CD8-positive, alpha-beta memory T cell (primary cell): ENCODE results near the gene CCDC171. TPM values are rescaled to one million over a fixed set of nuclear protein-coding genes. Genes with fewer than 3 reads are reported as not detected.

ENCODE experiments used
- CTCF ChIA-PET: fragments of 350-600 bp; sonication (Branson Sonifier 250); formaldehyde crosslinking; loops from one replicate; lab custom pipeline; 2021; ENCODE audit warnings: antibody characterized with exemption; lab: Charles Lee
- POLR2A ChIA-PET: fragments of 350-600 bp; sonication (Branson Sonifier 250); formaldehyde crosslinking; loops from one replicate; lab custom pipeline; 2021; ENCODE audit warnings: antibody characterized with exemption; lab: Charles Lee
- DNase-seq, 5 donors: peaks; one replicate each; pipeline versions ENCODE4 v3.0.0 to v3.0.0-alpha.2; 2020 to 2022; ENCODE audit warnings: mixed read lengths in 1 of 5
- H3K27ac ChIP-seq: one replicate; pipeline ENCODE4 v1.7.0; 2013; ENCODE audit warnings: low read depth, mild to moderate bottlenecking, low read length, moderate library complexity
- H3K27me3 ChIP-seq: 2 replicates; pipeline ENCODE4 v1.7.0; 2013; ENCODE audit warnings: low read length, mild to moderate bottlenecking; ENCODE audit not compliant: insufficient read depth, poor library complexity, severe bottlenecking
- H3K36me3 ChIP-seq: 2 replicates; pipeline ENCODE4 v1.7.0; 2013; ENCODE audit warnings: mild to moderate bottlenecking, low read length, moderate library complexity; ENCODE audit not compliant: insufficient read depth
- H3K4me1 ChIP-seq: 2 replicates; pipeline ENCODE4 v1.7.0; 2013; ENCODE audit warnings: mild to moderate bottlenecking, low read length, moderate library complexity; ENCODE audit not compliant: insufficient read depth
- H3K4me3 ChIP-seq: 2 replicates; pipeline ENCODE4 v1.7.0; 2013; ENCODE audit warnings: mild to moderate bottlenecking, low read length
- H3K9me3 ChIP-seq: 2 replicates; pipeline ENCODE4 v1.7.0; 2013; ENCODE audit warnings: mild to moderate bottlenecking, low read length
- H3K27ac Mint-ChIP-seq, 8 donors: one replicate each; pipeline ENCODE4 v1.8.0; 2020 to 2021; ENCODE audit warnings: mixed read lengths in 8 of 8, mild to moderate bottlenecking in 6 of 8, inconsistent platforms in 3 of 8, moderate library complexity in 3 of 8
- H3K27me3 Mint-ChIP-seq, 2 donors: one replicate each; pipeline ENCODE4 v1.8.0; 2020 to 2021; ENCODE audit warnings: mixed read lengths in 2 of 2, mild to moderate bottlenecking in 1 of 2, moderate library complexity in 1 of 2
- H3K36me3 Mint-ChIP-seq, 3 donors: one replicate each; pipeline ENCODE4 v1.8.0; 2020 to 2021; ENCODE audit warnings: mixed read lengths in 3 of 3, inconsistent platforms in 1 of 3, mild to moderate bottlenecking in 1 of 3
- H3K4me1 Mint-ChIP-seq, 3 donors: one replicate each; pipeline ENCODE4 v1.8.0; 2020 to 2021; ENCODE audit warnings: mixed read lengths in 3 of 3, inconsistent platforms in 1 of 3, mild to moderate bottlenecking in 1 of 3
- H3K4me3 Mint-ChIP-seq, 7 donors: one replicate each; pipeline ENCODE4 v1.8.0; 2020 to 2021; ENCODE audit warnings: mixed read lengths in 7 of 7, mild to moderate bottlenecking in 6 of 7, moderate library complexity in 4 of 7, inconsistent platforms in 2 of 7
- H3K9me3 Mint-ChIP-seq, 5 donors: one replicate each; pipeline ENCODE4 v1.8.0; 2020 to 2022; ENCODE audit warnings: mixed read lengths in 5 of 5, mild to moderate bottlenecking in 3 of 5, moderate library complexity in 2 of 5, inconsistent platforms in 1 of 5
- polyA plus RNA-seq: library from polyadenylated mRNA; unstranded; fragments of 300-500 nt; fragmentation: Illumina TruSeq; gene quantifications from one replicate; pipeline ENCODE4 v1.2.3, GENCODE V29; 2021
- total RNA-seq, 2 experiments: library from RNA; stranded (reverse); gene quantifications; one replicate each; pipeline ENCODE4 v1.2.3, GENCODE V29; 2021

The CCDC171 gene
- total and polyA plus RNA-seq, 3 experiments from 2014 or later = 0.62 to 2.3 (median 1.8) TPM

DNA sequence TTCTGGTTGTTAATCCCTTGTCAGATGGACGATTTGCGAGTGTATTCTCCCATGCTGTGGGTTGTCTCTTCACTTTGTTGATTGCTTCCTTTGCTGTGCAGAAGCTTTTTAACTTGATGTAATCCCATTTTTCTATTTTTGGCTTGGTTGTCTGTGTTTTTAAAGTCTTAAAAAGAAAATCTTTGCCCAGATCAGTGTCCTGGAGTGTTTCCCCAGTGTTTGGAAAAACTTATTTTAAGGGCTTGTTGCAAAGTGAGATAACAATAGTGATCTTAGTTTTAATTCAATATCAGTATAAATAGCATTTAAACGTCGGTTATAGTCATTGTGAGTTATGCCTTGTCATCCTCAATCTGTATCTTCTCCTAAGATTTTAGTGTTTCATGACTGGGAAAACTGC lies 329.5 kb downstream of the CCDC171 start:
- Mint-ChIP-seq H3K4me1 (no peaks in the 10 kb centered on the region), H3K27me3 (no peaks in the 10 kb centered on the region), H3K4me3 (no peak overlapping the region), H3K9me3 (peaks cover 0 to 8% (median 0%) of the 10 kb centered on the region in 5 donors), H3K27ac (no peak overlapping the region), H3K36me3 (peaks cover 0 to 11% (median 0%) of the 10 kb centered on the region in 3 donors)
- CTCF ChIA-PET = no interaction called here
- no peak for DNase-seq
- POLR2A ChIA-PET = no interaction called here
- Histone ChIP-seq H3K9me3 (no peaks in the 10 kb centered on the region), H3K27ac (no peak overlapping the region), H3K36me3 (no peaks in the 10 kb centered on the region), H3K27me3 (no peaks in the 10 kb centered on the region), H3K4me1 (no peaks in the 10 kb centered on the region), H3K4me3 (no peak overlapping the region)

DNA sequence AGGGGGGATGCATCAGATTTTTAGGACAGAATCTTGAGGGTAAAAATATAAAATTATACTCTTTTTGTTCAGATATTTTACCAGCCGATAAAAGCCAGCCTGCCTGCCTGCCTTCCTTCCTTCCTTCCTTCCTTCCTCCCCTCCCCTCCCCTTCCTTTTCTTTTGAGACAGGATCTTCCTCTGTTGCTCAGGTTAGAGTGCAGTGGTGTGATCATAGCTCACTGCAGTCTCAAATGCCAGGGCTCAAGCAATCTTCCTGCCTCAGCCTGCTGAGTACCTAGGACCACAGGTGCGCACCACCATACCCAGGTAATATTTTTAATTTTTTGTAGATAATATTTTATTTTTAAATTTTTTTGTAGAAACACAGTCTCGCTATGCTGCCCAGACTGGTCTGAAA lies 330.0 kb downstream of the CCDC171 start:
- Mint-ChIP-seq H3K27ac (no peak overlapping the region), H3K9me3 (peaks cover 0 to 9% (median 2%) of the 10 kb centered on the region in 5 donors), H3K4me3 (no peak overlapping the region)

GRCh38 chr9:15885464-15885863 lies 332.6 kb downstream of the CCDC171 start:
- Histone ChIP-seq H3K4me3 (no peak overlapping the region), H3K9me3 (no peaks in the 10 kb centered on the region), H3K27ac (no peak overlapping the region), H3K27me3 (no peaks in the 10 kb centered on the region), H3K36me3 (no peaks in the 10 kb centered on the region), H3K4me1 (no peaks in the 10 kb centered on the region)
- POLR2A ChIA-PET = no interaction called here
- Mint-ChIP-seq H3K27me3 (no peaks in the 10 kb centered on the region), H3K4me1 (no peaks in the 10 kb centered on the region), H3K9me3 (peaks cover 0 to 14% (median 2%) of the 10 kb centered on the region in 5 donors), H3K36me3 (peaks cover 0 to 18% (median 0%) of the 10 kb centered on the region in 3 donors), H3K4me3 (no peak overlapping the region), H3K27ac (no peak overlapping the region)
- no peak for DNase-seq
- CTCF ChIA-PET = no interaction called here

More for the DNA sequence above, 330.0 kb downstream of the CCDC171 start:
- Mint-ChIP-seq H3K4me1 (no peaks in the 10 kb centered on the region), H3K36me3 (peaks cover 0 to 11% (median 0%) of the 10 kb centered on the region in 3 donors), H3K27me3 (no peaks in the 10 kb centered on the region)
- no peaks in the 10 kb centered on the region for H3K27me3 ChIP-seq
- H3K27ac ChIP-seq = no peak overlapping the region
- ChIA-PET CTCF (no interaction called here), POLR2A (no interaction called here)
- no peaks in the 10 kb centered on the region for H3K4me1 ChIP-seq
- no peaks in the 10 kb centered on the region for H3K36me3 ChIP-seq
- no peak overlapping the region for H3K4me3 ChIP-seq
- DNase-seq = no peak
- H3K9me3 ChIP-seq = no peaks in the 10 kb centered on the region

GRCh38 chr9:15889555-15889954 lies 336.7 kb downstream of the CCDC171 start:
- CTCF ChIA-PET = no interaction called here
- H3K4me1 Mint-ChIP-seq = no peaks in the 10 kb centered on the region
- no peaks in the 10 kb centered on the region for H3K27me3 Mint-ChIP-seq

DNA sequence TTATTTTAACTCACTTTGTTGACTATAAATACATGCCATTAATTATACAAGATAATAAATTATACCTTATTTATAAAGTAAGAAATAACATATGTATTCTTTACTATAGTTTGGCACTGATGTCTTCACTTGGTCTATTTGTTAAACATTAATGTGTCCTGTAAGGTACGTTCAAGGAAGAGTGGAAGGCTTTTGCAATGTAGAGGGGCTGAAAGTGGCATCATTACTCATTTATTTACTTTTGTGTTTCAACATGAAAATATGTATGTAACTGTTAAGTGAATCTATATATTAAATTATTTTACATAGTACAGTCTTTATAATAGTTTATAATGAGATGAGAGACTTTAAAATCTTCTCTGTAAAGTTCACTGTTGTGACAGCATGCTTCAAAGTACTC lies 348.7 kb downstream of the CCDC171 start:
- no peak overlapping the region for H3K4me3 Mint-ChIP-seq
- Histone ChIP-seq H3K27ac (no peak overlapping the region), H3K4me3 (no peak overlapping the region), H3K27me3 (no peaks in the 10 kb centered on the region), H3K4me1 (no peaks in the 10 kb centered on the region), H3K36me3 (no peaks in the 10 kb centered on the region), H3K9me3 (no peaks in the 10 kb centered on the region)
- DNase-seq = no peak
- no peaks in the 10 kb centered on the region for H3K36me3 Mint-ChIP-seq
- no peaks in the 10 kb centered on the region for H3K4me1 Mint-ChIP-seq
- POLR2A ChIA-PET = no interaction called here
- peaks cover 0 to 3% of the 10 kb centered on the region in 2 donors for H3K27me3 Mint-ChIP-seq
- CTCF ChIA-PET = no interaction called here
- peaks cover 18 to 45% (median 32%) of the 10 kb centered on the region in 5 donors for H3K9me3 Mint-ChIP-seq
- H3K27ac Mint-ChIP-seq = no peak overlapping the region

More at GRCh38 chr9:15889555-15889954, 336.7 kb downstream of the CCDC171 start:
- no peak overlapping the region for H3K4me3 ChIP-seq
- Mint-ChIP-seq H3K4me3 (no peak overlapping the region), H3K27ac (no peak overlapping the region), H3K36me3 (peaks cover 0 to 14% (median 0%) of the 10 kb centered on the region in 3 donors), H3K9me3 (peaks cover 3 to 31% (median 9%) of the 10 kb centered on the region in 5 donors)
- no peak for DNase-seq
- H3K27me3 ChIP-seq = no peaks in the 10 kb centered on the region
- no peak overlapping the region for H3K27ac ChIP-seq
- no peaks in the 10 kb centered on the region for H3K36me3 ChIP-seq
- H3K4me1 ChIP-seq = no peaks in the 10 kb centered on the region
- POLR2A ChIA-PET = no interaction called here
- no peaks in the 10 kb centered on the region for H3K9me3 ChIP-seq

GRCh38 chr9:15909297-15909696 lies 356.5 kb downstream of the CCDC171 start:
- no peak for DNase-seq
- Histone ChIP-seq H3K27me3 (no peaks in the 10 kb centered on the region), H3K4me1 (no peaks in the 10 kb centered on the region), H3K27ac (no peak overlapping the region), H3K36me3 (no peaks in the 10 kb centered on the region), H3K4me3 (no peak overlapping the region), H3K9me3 (no peaks in the 10 kb centered on the region)
- CTCF ChIA-PET = no interaction called here
- H3K36me3 Mint-ChIP-seq = no peaks in the 10 kb centered on the region
- no peak overlapping the region for H3K27ac Mint-ChIP-seq
- no peak overlapping the region for H3K4me3 Mint-ChIP-seq
- peaks cover 29 to 62% (median 47%) of the 10 kb centered on the region in 5 donors for H3K9me3 Mint-ChIP-seq
- H3K27me3 Mint-ChIP-seq = peaks cover 0 to 2% of the 10 kb centered on the region in 2 donors
- H3K4me1 Mint-ChIP-seq = no peaks in the 10 kb centered on the region
- POLR2A ChIA-PET = no interaction called here

DNA sequence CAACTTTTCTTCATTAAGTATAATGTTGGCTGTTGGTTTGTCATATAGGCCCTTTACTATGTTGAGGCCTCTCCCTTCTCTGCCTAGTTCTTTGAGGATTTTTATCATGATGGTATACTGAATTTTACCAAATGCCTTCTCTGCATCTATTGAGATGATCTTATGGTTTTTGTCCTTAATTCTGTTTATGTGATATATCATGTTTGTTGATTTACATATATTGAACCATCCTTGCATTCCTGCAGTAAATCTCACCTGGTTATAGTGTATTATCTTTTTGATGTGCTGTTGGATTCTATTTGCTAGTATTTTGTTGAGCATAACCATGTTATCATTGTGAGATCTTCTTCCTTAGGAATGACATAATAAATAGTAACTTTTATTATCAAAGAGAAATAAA lies 362.9 kb downstream of the CCDC171 start:
- Histone ChIP-seq H3K27me3 (no peaks in the 10 kb centered on the region), H3K4me1 (no peaks in the 10 kb centered on the region), H3K4me3 (no peak overlapping the region), H3K27ac (no peak overlapping the region), H3K9me3 (no peaks in the 10 kb centered on the region), H3K36me3 (no peaks in the 10 kb centered on the region)
- Mint-ChIP-seq H3K9me3 (peaks cover 30 to 46% (median 44%) of the 10 kb centered on the region in 5 donors), H3K27me3 (peaks cover 0 to 1% of the 10 kb centered on the region in 2 donors), H3K4me1 (no peaks in the 10 kb centered on the region), H3K36me3 (no peaks in the 10 kb centered on the region), H3K4me3 (no peak overlapping the region), H3K27ac (no peak overlapping the region)
- CTCF ChIA-PET = no interaction called here
- POLR2A ChIA-PET = no interaction called here
- DNase-seq = no peak

DNA sequence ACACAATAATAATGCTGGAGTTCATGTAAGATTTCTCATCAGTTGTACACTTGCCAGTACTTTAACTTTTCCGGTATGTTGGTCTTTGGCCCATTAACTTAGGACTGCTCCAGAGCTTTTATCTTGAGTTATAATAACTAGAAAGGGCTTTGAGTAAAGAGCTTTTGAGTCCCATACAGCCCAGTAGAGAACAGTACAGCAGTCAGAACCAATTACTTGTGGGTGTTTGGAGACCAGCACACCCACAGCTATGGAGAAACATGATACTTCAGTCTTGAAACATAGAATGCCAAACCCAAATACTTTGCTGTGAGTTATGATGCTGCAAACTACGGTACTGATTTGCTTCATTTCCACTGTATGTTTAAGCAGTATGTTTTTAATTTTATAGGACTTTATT lies 374.3 kb downstream of the CCDC171 start:
- H3K27me3 ChIP-seq = no peaks in the 10 kb centered on the region
- no peak for DNase-seq
- Mint-ChIP-seq H3K4me3 (no peak overlapping the region), H3K27me3 (no peaks in the 10 kb centered on the region), H3K4me1 (no peaks in the 10 kb centered on the region), H3K9me3 (peaks cover under 1 to 11% (median 9%) of the 10 kb centered on the region in 5 donors), H3K36me3 (no peaks in the 10 kb centered on the region), H3K27ac (no peak overlapping the region)
- H3K4me1 ChIP-seq = no peaks in the 10 kb centered on the region
- H3K36me3 ChIP-seq = no peaks in the 10 kb centered on the region
- POLR2A ChIA-PET = no interaction called here
- H3K9me3 ChIP-seq = no peaks in the 10 kb centered on the region
- H3K27ac ChIP-seq = no peak overlapping the region
- no peak overlapping the region for H3K4me3 ChIP-seq
- CTCF ChIA-PET = no interaction called here
